C4-2B (cell line): ENCODE data around the gene GPER1.

Source experiments
- ZFX ChIP-seq: fragments of 450-650 bp; IDR thresholded peaks from 2 replicates; pipeline ENCODE4 v1.6.1; 2017
- TF ChIP-seq, protein P1 (sequence below): fragments of 450-650 bp; conservative IDR thresholded peaks from 2 replicates; pipeline ENCODE4 v1.5.1; 2017; ENCODE audit warnings: mild to moderate bottlenecking

DNA sequence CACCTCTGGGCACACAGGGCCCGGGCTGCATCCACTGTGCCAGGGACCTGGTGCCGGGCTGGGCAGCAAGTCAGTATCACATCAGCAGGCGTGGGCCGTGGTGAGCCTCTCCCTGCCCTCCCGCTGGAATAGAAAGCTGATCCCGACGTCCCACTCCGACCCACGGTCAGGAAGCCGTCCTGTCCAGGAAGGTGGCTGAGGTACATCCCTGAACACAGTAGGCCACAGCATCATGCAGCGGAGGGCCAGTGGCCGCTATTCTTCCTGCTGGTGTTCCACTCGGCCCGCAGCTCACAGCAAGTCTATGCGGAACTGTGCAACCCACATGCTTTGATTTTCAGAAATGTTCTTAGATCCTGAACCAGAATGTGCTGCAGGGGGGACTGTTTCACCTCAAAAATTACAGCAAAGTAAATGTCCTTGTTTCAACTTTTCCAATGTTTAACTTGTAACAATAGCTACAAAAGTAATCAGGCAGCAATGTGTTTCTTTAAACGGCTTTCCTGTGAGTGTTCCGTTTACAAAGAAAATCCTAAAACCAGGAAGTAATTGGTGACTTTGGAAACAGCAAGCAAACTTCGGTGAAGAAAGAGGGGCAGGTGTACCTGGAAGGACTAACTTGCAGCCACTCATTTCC, 44.2 kb upstream of the GPER1 start:
- no peak for TF ChIP-seq ZFX
- TF ChIP-seq, protein P1, sequence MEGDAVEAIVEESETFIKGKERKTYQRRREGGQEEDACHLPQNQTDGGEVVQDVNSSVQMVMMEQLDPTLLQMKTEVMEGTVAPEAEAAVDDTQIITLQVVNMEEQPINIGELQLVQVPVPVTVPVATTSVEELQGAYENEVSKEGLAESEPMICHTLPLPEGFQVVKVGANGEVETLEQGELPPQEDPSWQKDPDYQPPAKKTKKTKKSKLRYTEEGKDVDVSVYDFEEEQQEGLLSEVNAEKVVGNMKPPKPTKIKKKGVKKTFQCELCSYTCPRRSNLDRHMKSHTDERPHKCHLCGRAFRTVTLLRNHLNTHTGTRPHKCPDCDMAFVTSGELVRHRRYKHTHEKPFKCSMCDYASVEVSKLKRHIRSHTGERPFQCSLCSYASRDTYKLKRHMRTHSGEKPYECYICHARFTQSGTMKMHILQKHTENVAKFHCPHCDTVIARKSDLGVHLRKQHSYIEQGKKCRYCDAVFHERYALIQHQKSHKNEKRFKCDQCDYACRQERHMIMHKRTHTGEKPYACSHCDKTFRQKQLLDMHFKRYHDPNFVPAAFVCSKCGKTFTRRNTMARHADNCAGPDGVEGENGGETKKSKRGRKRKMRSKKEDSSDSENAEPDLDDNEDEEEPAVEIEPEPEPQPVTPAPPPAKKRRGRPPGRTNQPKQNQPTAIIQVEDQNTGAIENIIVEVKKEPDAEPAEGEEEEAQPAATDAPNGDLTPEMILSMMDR, result no peak
